Measurements from ENCODE around the gene KRT20.

The KRT20 gene

GRCh38 chr17:40849723-40850122 lies 35.3 kb downstream of the KRT20 start:
- no peak for DNase-seq

DNA sequence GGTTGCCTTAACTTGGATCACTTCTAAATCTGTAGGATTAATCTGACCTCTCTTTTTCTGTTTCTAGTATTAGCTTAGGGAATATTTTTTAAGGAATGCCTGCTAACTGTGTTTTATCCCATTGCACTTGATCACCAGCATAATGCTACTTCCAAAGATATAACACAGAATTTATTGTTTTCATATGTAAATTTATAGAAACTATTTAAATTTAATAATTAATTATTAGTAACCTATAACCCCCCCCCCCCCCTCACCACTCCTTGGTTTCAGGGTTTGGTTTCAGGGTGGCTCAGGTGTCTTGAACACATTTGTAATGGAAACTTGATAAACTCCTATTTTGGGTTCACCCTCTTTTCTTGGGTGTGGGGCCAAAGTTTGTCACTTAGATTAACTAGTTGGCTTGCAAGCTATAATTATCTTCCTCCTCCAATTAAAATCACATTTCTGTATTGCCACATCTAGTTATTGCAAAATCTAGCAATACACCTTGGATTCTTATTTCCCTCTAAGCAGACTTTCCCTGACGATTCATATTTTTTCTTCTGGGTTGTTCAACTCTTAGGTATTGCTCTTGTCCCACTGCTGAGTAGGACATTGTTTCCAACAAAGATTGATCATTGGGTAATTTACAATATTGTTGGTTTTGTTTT lies 36.3 kb downstream of the KRT20 start:
- DNase-seq, result no peak

- DNase-seq, result no peak
Observed at GRCh38 chr17:40846515-40847144, 38.4 kb downstream of the KRT20 start.

DNA sequence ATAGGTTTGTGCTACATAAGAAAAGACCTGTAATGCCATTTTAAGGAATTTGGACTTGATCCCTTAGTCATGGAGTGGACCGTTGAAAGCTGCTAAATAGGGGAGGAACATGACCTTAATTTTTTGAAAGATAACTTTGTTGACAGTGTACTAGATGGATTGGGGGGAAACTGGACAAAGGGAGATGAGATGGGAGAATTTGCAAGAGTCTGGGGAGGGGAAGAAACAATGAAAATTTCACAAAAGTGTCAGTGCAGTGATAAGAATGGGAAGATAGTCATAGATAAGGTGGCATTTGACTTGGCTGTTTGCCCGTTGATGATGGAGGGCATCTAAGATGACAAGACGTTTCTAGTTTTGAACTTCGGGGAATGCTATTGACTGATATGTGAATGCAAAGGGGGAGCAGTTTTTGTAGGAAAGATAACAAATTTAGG lies 40.4 kb downstream of the KRT20 start:
- DNase-seq, result no peak

DNA sequence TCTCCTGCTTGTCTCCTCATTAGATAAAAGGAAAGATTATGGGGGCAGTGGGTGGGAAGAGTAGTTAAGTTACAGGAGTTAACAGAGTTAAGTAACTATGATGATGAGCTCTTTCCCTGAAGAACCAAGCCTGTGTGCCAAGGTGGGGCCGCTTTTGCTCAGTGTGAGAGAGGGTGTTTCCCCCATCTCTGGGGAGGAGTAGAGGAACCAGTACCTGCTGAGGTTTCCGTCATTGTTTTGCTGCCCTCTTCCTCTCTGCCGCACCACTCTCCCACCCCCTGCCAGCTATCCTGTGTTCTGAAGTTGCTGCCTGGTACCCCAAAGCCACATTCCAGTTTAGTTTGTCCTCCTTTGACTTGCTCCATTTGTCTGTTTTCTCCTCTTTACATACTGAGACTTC lies 41.8 kb downstream of the KRT20 start:
- no peak for DNase-seq

GRCh38 chr17:40841246-40841645 lies 43.8 kb downstream of the KRT20 start:
- DNase-seq, result no peak

DNA sequence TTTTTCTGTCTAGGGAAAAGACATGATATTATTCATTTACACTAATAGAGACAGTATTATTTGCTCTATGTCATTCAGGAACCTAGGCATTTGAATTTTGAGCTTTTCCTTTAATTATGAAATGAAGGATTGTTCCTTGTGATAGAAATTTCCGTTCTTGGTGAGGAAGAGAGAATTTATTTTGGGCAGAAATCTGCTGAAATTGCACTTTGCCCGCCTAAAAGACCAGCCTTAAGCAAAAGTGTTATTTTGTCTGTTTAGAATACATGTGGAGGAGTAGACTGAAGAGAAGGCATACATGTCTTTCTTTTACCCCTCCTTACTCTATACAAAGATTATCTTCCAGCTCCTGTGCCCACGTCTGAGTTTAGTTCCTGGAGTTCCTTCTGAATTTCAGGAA lies 45.8 kb downstream of the KRT20 start:
- DNase-seq, result no peak

DNA sequence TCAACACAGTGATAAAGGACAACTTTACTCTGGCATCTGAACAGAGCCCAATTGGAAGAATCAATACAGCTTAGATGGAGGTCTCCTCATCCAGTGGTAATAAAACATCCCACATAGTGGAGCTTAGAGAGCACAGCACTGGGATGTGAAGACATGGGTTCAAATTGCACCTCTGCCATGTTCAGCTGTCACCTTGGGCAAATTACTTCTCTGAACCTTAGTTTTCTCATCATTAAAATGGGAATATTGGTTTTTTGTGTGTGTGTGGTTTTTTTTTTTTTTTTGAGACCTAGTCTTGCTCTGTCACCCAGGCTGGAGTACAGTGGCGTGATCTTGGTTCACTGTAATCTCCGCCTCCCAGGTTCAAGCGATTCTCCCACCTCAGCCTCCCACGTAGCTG lies 49.0 kb downstream of the KRT20 start:
- DNase-seq, result no peak

DNA sequence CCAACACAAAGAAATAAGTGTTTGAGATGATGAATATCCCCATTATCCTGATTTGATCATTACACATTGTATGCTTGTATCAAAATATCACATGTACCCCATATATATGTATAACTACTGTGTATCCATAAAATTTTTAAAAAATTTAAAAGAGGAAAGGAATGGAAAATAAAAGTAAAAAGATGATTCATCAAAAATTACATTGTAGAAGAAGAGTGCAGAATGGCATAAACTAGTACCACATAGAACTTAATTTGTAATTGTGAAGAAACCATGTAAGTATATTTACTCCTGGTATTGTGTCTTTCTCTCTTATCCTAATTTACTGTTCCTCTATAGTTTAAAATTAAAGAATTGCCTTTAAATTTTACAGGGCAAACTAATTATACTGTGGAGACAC lies 51.2 kb downstream of the KRT20 start:
- no peak for DNase-seq

GRCh38 chr17:40832840-40833239 lies 52.2 kb downstream of the KRT20 start:
- DNase-seq, result no peak

DNA sequence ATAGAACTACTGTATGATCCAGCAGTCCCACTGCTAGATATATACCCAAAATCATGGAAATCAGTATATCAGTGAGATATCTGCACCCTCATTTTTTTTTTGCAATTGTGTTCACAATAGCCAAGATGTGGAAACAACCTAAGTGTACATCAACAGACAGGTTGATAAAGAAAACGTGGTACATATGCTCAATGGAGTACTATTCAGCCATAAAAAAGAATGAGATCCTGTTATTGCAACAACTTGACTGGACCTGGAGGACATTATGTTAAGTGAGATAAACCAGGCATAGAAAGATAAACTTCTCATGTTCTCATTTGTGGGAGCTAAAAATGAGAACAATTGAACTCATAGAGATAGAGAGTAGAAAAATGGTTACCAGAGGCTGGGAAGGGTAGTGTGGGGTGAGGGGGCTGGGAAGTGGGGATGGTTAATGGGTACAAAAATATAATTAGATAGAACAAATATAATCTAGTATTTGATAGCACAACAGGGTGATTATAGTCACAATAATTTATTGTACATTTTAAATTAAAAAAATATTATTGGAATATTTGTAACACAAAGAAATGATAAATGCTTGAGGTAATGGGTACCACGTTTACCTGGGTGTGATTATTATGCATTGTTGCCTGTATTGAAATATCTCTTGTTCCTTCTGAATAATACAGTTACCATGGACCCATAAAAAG lies 54.8 kb downstream of the KRT20 start:
- DNase-seq, result no peak

GRCh38 chr17:40828454-40829044 lies 56.5 kb downstream of the KRT20 start:
- DNase-seq, result no peak

GRCh38 chr17:40827746-40828453 lies 57.1 kb downstream of the KRT20 start:
- no peak for DNase-seq

Measured in stimulated activated naive CD4-positive, alpha-beta T cell (primary cell).